Non-pigmented ciliary epithelial cell (primary cell): Measurements from ENCODE around the gene NRG3.

ENCODE experiments used
- DNase-seq: peaks from one replicate; pipeline ENCODE4 v3.0.0-alpha.2; 2010; ENCODE audit warnings: low read depth

The NRG3 gene

DNA sequence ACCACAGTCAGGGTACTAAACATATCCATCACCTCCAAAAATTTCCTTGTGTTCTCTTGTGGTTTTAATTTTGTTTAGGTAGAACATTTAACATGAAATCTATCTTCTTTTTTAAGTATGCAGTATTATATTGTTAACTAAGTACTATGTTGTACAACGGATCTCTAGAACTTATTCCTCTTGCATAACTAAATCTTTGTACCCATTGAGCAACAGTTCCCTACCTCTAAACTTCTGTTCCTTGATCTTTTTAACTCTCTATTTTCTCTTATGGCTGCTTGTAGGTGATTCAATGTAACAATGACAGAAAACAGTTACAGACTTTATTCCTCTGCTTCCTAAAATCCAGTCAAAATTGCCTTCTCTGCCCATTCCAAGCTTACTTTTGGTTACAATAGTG lies 9.9 kb downstream of the NRG3 start:
- no peak for DNase-seq

DNA sequence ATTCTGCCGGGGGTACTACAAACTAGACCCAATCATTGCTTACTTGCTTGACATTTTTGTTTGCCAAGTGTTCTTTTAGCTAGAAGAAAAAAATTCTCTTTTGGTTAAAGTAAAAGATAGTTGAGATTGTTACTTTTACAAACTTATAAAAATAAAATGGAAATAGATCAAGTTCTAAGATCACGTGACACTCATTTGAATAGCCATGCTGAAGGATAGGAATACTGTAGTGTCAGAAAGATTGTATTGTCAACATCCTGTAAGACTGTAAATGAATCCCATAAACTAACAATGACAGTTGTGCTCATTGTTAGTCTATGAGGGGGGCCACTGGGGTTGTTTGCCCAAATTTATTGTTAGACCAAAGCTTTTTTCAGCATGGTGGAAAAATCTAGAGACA lies 10.5 kb downstream of the NRG3 start:
- no peak for DNase-seq

DNA sequence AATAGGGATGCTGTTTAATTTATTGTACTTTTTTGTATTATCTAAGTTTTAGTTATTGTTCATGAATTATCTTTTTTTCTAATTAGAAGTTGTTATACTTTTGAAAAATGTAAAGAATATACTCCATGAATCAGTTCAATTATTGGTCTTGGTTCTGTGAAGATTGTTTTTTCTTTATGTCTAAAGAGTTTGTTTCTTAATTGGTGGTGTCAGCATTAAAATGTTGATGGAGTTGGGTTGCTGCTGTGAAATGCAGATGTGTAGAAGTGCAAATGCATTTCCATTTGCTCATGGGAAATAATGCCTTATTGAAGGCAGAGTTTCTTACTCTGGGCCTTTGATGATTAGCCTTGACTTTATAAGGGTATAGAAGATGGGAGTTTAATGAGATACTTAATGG lies 11.9 kb downstream of the NRG3 start:
- no peak for DNase-seq

DNA sequence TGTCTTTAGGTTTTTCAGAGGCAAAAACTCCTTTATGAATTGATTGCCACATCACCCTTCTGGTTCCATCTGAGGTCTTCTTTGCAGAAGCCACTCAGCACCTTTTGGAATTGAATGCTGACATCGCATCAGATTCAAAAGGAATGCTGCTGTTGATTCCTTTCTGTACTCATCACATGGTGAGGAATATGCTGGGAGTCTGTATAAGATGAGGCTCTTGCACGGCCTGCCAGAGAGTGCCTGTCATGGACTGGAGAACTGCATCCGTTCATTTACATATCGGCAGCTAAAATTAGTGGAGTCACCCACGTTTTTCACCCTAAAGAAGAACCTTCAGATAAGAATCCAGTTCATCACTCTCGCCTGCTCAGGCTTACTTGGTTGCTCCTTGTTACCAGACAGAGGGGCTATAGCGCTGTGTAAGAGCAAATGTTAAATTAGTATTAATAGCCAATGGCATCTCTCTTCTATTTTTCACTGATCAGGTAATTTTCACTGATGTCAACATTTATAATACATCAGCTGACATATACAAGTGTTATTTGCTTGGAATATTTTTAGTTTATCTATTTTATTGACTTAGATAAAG lies 14.3 kb downstream of the NRG3 start:
- DNase-seq, result no peak

DNA sequence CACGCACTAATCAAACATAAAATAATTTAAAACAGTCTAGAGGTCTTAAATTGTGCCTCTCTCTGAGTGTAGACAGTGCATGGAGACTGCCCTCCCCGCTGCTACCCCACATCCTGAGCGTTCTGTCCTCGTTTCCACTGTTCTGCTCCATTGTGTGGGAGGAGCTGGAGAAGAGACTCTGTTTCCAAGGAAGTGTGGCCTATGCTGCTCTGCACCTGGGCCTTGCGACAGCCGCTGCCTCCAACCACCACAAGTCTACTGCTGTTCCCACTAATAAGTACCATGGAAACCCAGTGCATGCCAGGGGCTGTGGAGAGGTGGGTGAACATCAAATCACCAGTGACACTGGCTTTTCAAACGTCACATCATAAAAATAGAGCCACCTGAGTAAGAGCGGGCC lies 19.6 kb downstream of the NRG3 start:
- no peak for DNase-seq

DNA sequence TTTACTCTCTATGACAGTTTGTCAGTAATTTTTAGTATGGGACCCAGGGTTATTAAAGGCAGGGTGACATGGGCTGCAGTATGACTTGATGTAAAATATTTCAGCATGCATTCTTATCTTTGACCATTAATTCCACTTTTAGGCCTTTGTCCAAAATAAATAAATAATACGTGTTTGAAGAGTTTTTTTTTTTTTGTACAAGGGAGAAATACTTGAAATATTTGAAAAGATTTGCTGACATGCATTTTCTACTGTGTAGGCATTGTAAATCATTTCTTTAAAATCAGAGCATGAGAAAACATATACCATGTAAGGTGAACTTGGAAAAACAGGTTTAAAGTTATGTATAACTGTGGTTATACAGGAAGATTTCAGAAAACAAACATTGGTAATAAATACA lies 23.5 kb downstream of the NRG3 start:
- no peak for DNase-seq

DNA sequence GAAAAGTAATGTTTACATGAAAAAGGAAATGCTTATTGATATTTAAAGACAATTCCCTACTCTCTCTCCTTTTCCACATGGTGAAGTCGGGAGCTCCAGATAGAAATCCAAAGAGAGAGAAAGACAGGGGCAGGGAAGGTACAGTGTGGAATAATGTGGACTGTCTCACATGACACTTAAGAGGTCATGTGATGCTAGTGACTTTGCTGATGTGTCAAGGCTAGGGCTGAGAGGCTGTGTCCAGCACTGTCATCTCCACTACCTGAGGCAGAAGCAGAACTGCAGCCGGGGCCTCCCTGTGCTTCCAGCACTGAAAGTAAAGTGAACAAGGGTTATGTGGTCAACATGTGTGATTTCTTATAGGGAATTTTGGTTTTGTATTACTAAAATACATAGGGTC lies 26.0 kb downstream of the NRG3 start:
- DNase-seq, result no peak

DNA sequence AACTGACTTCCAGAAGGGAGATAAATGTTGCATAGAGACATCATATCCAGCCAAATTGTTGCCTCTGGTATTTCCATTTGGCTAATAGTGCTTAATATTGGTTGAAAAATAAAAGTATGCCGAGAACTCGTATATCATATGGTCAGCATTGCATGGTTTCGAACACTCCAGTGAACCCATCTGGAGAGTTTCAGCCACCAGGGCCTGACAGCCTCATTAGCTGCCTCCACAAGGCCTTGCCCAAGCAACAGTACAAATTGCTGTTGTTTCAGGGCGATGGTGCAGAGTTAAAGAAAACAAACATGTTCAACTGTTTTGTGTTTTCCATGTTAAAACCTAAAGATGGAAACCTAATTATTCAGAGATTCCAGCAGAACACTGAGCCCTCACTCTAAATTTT lies 28.5 kb downstream of the NRG3 start:
- no peak for DNase-seq

DNA sequence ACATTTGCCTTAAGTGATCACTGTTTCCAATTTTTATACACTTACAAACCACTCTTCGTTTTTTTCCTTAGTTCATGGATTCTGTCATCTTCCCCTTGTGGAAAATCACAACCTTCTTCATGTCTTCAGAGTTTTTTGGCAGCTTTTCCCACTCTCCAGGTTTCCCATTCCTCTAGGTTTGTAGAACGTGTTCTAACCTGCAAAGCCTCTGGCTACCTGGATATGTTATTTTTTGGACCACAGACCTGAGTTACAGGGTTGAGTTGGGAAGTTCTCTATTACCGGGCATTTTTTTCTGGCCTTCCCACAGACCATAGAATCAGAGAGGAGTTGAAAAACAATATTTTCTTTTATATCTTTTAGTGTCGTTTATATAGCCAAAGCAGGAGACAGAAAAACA lies 30.2 kb downstream of the NRG3 start:
- no peak for DNase-seq

DNA sequence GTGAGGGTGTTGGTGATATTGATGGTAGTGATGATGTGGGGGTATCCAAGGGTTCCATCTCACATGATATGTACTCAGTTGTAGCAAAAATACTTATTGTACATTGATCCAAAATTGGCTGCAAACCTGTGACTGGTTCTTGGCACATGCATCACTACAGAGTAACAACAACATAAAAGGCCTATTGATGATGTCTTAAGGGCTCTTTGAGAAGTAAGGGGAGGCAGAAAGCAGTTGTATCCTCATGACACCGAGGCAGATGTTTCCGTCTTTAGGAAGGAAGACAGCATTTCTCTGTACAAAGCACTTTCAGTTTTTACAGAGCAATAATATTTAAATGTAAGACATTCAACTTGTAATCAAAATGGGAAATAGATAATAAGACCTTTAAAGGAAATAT lies 34.5 kb downstream of the NRG3 start:
- DNase-seq, result no peak

DNA sequence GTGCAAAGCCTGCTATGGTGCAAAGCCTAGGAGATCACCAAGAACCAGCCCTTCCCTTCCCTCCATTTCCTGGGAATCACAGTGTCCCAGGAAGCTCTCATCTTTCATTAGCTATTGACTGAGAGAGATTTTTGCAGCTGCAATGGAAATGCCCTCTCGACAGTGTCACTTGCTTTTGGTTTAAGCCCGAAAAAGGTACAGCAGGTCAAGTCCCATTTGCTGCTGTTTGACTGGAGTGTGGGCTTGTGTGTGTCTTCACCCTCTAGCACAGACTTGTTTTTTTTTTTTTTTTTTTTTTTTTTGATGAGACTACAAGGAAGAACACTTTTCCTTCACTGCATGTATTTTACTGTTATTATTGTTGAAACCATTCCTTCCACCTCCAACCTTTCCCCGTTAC lies 36.3 kb downstream of the NRG3 start:
- no peak for DNase-seq

DNA sequence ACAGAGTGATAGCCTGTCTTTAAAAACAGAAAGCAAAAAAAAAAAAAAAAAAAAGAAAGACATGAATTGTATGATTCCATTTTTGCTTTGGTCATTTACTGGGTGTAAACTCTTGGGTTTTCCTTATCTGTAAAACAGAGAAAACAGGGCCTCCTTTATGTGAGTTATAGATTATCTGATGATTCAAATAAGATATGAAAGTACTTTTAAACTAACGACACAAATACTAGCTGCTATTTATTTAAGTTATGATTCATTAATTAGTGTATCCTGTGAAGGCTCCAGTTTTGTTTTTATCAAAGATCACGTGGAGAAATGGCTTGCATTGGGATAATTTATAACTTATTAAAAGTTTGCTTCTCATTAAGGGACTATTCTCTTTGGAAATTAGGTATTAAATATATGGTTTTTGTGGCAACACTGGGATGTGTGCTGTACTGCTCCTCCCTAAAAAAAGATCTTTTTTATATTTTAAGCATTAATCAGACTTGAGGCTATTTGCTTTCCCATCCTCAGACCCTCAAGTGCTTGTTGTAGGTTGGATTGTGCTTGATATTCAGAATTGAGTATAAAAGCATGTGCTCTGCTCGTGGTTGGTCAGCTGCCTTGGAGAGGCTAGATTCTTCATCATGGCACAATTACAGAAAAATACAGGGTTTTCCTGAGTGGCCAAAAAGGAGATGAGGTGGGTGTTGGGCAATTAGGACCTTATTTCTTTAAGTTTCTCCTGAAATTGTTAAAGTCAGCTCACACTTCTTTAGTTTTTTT lies 39.9 kb downstream of the NRG3 start:
- DNase-seq, result no peak

DNA sequence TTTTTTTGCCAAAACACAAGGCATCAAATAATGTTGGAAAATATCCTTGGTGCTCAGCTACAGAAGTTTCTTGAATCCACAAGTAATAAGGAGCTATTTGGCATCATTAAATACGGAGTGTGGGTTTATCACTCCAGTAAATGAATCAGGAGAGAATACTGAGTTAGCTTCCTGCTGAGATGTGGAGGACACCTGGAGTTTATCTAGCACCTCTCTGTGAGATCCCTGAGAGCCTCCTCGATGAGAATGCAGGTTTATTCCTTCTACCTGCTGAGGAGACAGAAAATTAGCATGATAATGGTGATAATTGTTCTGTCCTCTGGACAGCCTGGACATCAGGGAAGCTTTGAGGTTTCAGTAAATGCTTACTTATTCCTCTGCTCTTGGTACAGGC lies 40.5 kb downstream of the NRG3 start:
- DNase-seq, result no peak

DNA sequence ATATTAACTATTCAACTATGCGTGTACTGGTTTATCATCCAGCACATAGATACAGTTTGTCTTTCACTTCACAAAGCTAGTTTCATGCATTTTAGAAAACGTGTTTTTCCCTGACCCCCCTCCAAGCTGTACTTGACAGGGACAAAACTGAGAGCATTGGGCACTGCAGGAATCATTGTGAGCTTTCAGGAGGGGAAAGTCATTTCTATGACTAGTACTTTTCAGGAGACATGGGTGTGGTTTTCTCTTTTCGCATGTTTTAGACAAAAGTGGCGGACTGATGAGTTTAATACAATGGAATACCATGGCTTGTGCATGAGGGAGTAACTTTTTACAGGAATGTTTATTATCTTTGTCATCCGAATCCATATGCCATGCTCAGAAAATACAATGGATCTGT lies 42.7 kb downstream of the NRG3 start:
- no peak for DNase-seq

DNA sequence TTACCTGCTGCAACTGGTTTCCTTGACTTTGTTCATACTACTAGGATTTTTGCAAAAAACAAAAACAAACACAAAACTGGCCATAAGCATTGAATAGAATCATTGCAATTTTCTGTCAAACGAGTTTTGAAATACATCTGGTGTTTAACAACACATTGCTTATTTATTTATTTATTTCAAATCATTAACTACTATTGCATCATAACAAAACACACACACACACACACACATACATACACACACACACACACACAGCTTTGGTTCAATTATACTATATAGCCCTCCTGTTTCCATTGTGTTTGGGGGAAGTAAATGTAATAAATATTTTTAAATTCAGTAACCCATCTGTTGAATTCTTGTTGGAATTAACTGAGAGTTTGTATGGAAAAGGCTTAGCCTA lies 43.8 kb downstream of the NRG3 start:
- no peak for DNase-seq

DNA sequence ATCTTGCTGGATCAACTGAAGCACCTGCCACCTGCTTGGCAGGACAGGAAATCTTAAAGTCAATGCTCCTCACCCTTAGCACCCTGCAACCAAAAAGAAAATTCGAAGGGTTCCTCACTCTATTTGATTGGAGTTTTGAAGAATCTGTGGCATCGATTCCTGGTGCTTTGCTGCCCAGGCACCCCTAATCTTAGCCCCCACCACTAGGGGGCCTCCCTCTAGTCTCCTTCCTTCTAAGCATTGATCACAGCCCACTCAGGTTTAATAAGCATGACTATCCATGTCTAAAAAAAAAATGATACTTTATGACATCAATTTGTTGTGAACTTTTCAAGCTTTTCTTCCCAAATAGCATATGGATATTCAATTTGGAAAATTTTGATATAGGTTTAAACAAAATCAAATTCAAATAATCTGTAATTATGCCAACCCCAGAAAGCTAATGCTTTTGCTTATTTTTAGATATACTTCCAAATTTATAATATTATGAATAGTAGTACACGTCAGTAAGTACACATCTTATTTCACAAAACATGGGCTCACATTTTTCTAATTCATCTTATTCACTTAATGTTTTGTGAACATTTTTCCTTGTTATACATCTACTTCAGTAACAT lies 45.3 kb downstream of the NRG3 start:
- no peak for DNase-seq

DNA sequence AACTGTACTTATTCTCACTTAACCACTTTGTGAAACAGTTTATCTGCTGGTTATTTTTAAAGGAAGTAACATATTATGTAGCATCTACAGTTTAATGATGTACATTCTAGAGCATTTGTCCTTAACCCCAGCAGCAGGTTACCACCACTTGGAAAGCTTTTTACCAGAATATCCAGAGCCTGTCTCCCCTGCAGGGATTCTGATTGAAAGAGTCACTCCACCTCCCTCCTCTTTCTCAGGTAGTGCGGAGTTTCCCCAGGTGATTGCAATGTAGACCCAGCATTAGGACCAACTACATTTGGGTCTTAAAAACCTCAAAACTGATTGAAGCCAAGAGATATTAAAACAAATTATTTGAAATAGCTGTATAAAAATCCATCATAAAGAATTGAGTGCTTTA lies 53.1 kb downstream of the NRG3 start:
- DNase-seq, result no peak

DNA sequence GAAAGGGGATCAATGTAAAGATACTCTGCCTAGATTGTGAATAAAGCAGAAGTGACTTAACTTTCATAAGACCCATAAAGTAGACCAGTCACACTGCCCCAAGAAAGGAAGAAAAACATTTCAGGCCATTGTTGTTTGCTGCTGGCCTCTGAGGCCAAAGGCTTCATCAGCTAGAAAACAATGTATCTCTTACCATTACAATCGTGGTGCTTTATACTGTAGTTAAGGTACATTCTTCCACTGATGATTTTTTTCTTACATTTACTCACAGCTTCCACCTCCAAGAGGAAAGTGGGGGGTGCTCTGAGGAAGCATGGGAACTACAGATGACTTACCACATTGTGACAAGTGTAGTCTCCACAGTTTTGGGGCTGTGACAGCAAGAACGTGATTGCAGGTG lies 68.6 kb downstream of the NRG3 start:
- DNase-seq, result no peak

DNA sequence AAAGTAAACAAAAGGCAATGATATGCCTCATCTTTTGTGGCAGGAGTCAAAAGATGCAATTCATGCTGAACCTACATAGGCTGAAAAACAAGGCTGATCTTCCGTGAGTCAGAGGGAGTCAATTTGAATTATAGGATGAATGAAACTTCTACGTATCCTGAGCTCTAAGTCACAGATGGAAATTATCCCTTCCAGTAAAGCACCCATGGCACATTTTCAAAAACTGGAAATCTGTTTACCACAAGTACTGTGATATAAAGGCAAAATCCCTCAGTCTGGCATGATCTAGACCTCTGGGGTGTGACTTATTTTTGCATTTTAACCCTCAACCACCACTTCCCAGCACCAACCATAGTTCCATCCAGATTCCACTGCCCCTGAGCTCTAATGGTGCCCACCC lies 69.6 kb downstream of the NRG3 start:
- DNase-seq, result no peak

DNA sequence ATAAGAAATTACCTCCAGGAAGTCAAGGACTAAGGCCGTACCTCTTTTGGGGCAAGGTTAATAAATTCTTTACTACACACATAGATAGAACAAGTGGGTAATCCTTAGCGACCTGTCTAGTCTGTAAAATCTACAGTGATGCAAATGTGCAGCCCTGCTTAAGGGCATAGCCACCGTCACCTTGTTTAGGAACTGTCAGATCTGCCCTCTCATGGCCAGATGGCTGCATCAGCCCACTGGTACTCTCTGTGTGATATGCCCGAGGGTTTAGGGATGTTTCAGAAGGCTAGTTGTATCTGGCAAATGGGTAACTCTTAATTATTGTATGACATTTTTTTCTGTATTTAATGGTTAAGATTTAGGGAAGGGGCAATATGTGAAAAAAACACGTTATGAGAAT lies 74.3 kb downstream of the NRG3 start:
- no peak for DNase-seq

DNA sequence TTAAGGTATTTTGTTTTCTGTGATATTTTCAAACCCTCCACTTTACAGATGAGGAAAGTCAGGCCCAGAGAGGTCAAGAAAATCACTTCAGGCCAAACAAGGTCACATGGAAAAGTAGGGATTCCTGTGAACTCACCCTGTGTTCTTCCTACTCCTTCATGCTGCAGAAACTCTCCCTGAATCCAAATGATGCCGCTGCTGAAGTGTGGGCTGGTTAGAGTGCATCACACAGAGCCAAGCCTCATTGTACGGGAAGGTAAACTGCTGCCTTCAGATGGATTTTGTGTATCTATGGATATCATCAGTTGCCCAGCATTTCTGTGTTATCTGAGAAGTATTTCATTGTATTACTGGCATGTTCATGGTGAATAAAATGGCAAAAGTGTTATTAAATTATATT lies 75.4 kb downstream of the NRG3 start:
- DNase-seq, result no peak

DNA sequence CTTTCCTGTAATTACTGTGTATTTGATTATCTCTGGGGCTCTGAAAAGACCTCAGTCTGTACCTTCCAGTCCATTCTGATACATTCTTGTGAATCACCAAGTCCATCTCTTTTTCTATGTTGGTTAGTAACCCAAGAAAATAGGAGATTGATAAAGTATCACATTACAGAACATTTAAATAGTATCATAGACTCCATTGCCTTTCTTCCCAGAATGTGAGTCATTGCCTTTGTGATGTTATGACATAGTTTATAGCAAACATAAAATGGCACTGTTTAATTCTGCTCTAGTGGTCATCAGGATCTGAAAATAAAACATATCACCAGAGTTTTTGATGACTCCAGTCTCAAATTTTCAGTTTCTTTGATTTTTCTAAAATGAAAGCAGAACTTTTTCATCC lies 78.4 kb downstream of the NRG3 start:
- no peak for DNase-seq

DNA sequence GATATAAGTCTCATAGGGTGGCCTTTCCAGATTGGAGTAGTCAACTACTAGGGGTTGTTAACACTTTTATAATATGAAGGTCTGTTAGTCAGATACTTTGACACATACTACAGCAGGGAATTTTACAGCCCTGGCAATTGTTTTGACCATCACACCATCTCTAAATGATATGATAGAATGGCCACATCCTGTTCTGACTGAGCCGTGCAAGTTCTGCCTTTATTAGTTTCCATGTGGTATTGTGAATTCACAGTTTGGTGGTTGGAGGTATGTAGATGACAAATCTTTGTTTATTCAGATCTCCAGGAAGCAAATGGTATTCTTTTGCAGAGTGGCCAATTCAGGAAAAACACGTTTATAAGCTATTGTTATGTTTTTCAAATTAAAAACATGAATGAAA lies 83.0 kb downstream of the NRG3 start:
- no peak for DNase-seq

DNA sequence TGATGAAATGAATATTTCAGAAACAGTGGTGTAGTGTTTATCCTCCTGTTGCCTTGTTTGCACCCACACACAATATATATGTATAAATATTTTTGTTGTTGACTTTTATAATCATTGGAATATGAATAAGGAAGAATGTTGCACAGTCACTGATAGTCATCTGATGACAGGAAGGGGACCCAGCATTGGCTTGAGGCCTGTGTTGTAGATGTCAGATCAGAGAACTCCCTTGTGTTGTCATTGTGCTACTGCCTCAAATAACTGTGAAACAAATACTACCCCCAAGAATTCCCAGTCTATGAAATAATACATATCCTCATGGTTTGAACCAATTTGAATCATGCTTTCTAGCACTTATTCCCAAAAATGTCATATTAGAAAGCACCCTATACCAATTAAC lies 84.0 kb downstream of the NRG3 start:
- DNase-seq, result no peak
